Gastroesophageal sphincter (tissue), 3 donors: ENCODE results near the gene MANEA.

Experiments used
- EP300 ChIP-seq: sonication (generic); formaldehyde crosslinking; IDR thresholded peaks from one replicate; pipeline ENCODE4 v1.6.1; 2017; ENCODE audit warnings: antibody characterized with exemption, mild to moderate bottlenecking
- TF ChIP-seq, protein P1 (sequence below), 4 experiments: fragments of 200-600 bp in 2 of 4; fragments of 450-650 bp in 2 of 4; sonication (generic) in 1 of 4; IDR thresholded peaks; one replicate each; pipeline ENCODE4 v1.5.1; 2017 to 2019; ENCODE audit warnings: antibody characterized with exemption in 4 of 4, mild to moderate bottlenecking in 2 of 4, moderate library complexity in 2 of 4

DNA sequence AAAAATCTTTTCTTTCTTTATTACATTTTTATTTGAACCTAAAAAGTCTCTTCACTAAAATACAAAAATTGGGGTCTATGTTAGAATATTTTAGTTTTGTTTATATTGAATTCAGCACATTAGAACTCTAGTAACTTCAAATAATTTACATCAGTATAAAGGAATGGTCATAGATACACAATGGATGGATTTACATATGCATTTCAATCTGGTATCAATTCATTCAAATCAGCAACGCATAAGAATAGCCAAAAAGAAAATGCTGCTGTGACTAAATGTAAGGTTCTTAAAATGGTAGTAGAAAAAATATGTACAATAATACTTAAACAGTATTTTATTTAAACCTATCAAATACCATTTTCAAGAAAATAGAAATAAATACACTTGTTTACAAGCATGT lies 47.6 kb upstream of the MANEA start:
- TF ChIP-seq, protein P1, sequence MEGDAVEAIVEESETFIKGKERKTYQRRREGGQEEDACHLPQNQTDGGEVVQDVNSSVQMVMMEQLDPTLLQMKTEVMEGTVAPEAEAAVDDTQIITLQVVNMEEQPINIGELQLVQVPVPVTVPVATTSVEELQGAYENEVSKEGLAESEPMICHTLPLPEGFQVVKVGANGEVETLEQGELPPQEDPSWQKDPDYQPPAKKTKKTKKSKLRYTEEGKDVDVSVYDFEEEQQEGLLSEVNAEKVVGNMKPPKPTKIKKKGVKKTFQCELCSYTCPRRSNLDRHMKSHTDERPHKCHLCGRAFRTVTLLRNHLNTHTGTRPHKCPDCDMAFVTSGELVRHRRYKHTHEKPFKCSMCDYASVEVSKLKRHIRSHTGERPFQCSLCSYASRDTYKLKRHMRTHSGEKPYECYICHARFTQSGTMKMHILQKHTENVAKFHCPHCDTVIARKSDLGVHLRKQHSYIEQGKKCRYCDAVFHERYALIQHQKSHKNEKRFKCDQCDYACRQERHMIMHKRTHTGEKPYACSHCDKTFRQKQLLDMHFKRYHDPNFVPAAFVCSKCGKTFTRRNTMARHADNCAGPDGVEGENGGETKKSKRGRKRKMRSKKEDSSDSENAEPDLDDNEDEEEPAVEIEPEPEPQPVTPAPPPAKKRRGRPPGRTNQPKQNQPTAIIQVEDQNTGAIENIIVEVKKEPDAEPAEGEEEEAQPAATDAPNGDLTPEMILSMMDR (IDR thresholded peaks at IDR 0.05): no peak
- TF ChIP-seq EP300: no peak
